GM12892 (cell line): ENCODE data around the gene SOWAHC.

ENCODE experiments used
- POLR2A ChIP-seq: IDR thresholded peaks from 2 replicates; pipeline ENCODE4 v1.6.1; 2011; ENCODE audit warnings: low read depth, low read length, control low read depth
- TAF1 ChIP-seq: IDR thresholded peaks from 2 replicates; pipeline ENCODE4 v1.6.1; 2011; ENCODE audit warnings: low read depth, mild to moderate bottlenecking, control low read depth, low read length, borderline replicate concordance

DNA sequence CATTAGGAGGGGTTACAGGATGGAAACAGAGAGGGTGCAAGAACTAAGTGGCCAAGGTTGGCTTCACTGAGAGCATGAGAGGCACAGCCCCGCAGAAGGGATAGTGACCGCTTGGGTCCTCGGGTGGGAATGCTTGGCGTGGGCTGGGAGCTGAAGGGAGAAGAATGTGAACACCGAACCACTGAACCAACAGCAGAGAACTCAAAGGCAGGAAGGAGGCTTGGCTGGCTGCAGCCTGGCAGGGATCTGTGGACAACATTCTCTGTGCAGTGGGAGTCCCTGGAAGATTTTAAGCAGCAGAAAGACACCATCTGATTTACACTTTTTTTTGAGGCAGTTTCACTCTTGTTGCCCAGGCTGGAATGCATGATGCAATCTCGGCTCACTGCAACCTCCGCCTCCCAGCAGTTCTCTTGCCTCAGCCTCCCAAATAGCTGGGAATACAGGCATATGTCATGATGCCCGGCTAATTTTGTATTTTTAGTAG lies 33.9 kb downstream of the SOWAHC start:
- no peak for TF ChIP-seq TAF1
- TF ChIP-seq POLR2A, result no peak
